ENCODE data around the gene EVI2A.

- TF ChIP-seq POLR2A (IDR thresholded peaks at IDR 0.05; ENCODE audit: low read depth, low read length) (no peak), POLR2AphosphoS5 (IDR thresholded peaks at IDR 0.05; ENCODE audit: low read depth, low read length) (no peak)
Observed at GRCh38 chr17:31289790-31290189, 31.6 kb downstream of the EVI2A start.
